Body of pancreas (tissue), 4 donors: Measurements from ENCODE around the gene LIPE. TPM values are rescaled to one million over a fixed set of nuclear protein-coding genes. Genes with fewer than 3 reads are reported as not detected.

ENCODE experiments used
- ATAC-seq: fragments of 150-250 bp; one replicate; pipeline ENCODE4 v1.9.1; 2016
- DNase-seq, 4 donors: peaks; one replicate each; pipeline ENCODE4 v3.0.0-alpha.2; 2019
- H3K27ac ChIP-seq, 4 donors: fragments of 200-600 bp; sonication (generic); 1 replicate in 3 of 4; 2 replicates in 1 of 4; pipeline versions ENCODE4 v1.5.1 to v1.6.1; 2016 to 2019; ENCODE audit warnings: mild to moderate bottlenecking in 1 of 4, mixed read lengths in 1 of 4, moderate library complexity in 1 of 4
- H3K27me3 ChIP-seq, 2 donors: fragments of 200-600 bp; sonication (generic); one replicate each; pipeline ENCODE4 v1.6.0; 2016; ENCODE audit warnings: mild to moderate bottlenecking in 1 of 2
- H3K36me3 ChIP-seq, 2 donors: fragments of 200-600 bp; sonication (generic); replicated peaks in 1 of 2; 2 replicates each; pipeline ENCODE4 v1.5.1; 2016; ENCODE audit warnings: low read depth in 2 of 2; ENCODE audit not compliant: insufficient read depth in 1 of 2
- H3K4me1 ChIP-seq: fragments of 200-600 bp; sonication (generic); one replicate; pipeline ENCODE4 v1.6.0; 2016
- H3K4me3 ChIP-seq, 2 donors: fragments of 200-600 bp; sonication (generic); 1 replicate in 1 of 2; 2 replicates in 1 of 2; pipeline ENCODE4 v1.5.1; 2016 to 2019
- H3K9me3 ChIP-seq, 3 donors: fragments of 200-600 bp; sonication (generic); 1 replicate in 2 of 3; 2 replicates in 1 of 3; pipeline ENCODE4 v1.5.1; 2016
- POLR2A ChIP-seq, 3 donors: fragments of 450-650 bp; IDR thresholded peaks; one replicate each; pipeline ENCODE4 v1.6.1; 2016; ENCODE audit warnings: antibody characterized with exemption in 3 of 3, mild to moderate bottlenecking in 2 of 3
- WGBS, 2 donors: methylation state at CpG; one replicate each; pipeline ENCODE4 v1.1.5; 2017; 5-methylcytosine and 5-hydroxymethylcytosine counted together
- intact Hi-C: fragments of 100-400 bp; cut with DNase I; formaldehyde crosslinking; loops from one replicate; pipeline ENCODE4 v1.15.1; 2023
- total RNA-seq, 2 donors: library from RNA; depleted of rRNA; stranded (reverse); fragments of >200 nt; gene quantifications; one replicate each; pipeline ENCODE4 v1.1.0, GENCODE V29; 2016
- TF ChIP-seq, protein P1 (sequence below), 7 experiments: fragments of 450-650 bp in 4 of 7; fragments of 200-600 bp in 3 of 7; sonication (generic) in 3 of 7; IDR thresholded peaks; one replicate each; pipeline ENCODE4 v1.5.1; 2016 to 2019; ENCODE audit warnings: antibody characterized with exemption in 7 of 7

Gene LIPE
- total RNA-seq, 2 donors from 2014 or later = 8.3 to 357 TPM

- no peak for ATAC-seq
- no peaks in the 10 kb centered on the region for H3K36me3 ChIP-seq
- H3K9me3 ChIP-seq = no peaks in the 10 kb centered on the region
- H3K27ac ChIP-seq = no peak overlapping the region
- no peak for TF ChIP-seq POLR2A (IDR thresholded peaks at IDR 0.05)
- TF ChIP-seq, protein P1, sequence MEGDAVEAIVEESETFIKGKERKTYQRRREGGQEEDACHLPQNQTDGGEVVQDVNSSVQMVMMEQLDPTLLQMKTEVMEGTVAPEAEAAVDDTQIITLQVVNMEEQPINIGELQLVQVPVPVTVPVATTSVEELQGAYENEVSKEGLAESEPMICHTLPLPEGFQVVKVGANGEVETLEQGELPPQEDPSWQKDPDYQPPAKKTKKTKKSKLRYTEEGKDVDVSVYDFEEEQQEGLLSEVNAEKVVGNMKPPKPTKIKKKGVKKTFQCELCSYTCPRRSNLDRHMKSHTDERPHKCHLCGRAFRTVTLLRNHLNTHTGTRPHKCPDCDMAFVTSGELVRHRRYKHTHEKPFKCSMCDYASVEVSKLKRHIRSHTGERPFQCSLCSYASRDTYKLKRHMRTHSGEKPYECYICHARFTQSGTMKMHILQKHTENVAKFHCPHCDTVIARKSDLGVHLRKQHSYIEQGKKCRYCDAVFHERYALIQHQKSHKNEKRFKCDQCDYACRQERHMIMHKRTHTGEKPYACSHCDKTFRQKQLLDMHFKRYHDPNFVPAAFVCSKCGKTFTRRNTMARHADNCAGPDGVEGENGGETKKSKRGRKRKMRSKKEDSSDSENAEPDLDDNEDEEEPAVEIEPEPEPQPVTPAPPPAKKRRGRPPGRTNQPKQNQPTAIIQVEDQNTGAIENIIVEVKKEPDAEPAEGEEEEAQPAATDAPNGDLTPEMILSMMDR (IDR thresholded peaks at IDR 0.05) = no peak
- no peaks in the 10 kb centered on the region for H3K27me3 ChIP-seq
- intact Hi-C loops = no loop called here
- 56 to 58% methylated on average over 1 of the region's 1 CpG for WGBS, 2 donors
- H3K4me1 ChIP-seq = peaks cover 32% of the 10 kb centered on the region
- no peak for DNase-seq
- no peak overlapping the region for H3K4me3 ChIP-seq
Observed at GRCh38 chr19:42400404-42400803, 26.8 kb downstream of the LIPE start.

GRCh38 chr19:42397263-42398166, 29.7 kb downstream of the LIPE start:
- ATAC-seq (no peak), DNase-seq (peak in 1 of 4 donors; percentile 23)
- H3K36me3 ChIP-seq = no peaks in the 10 kb centered on the region
- intact Hi-C loops = no loop called here
- H3K4me1 ChIP-seq = peaks cover 31% of the 10 kb centered on the region
- H3K27ac ChIP-seq = peak overlapping the region; percentile 60 to 82 (median 73)
- TF ChIP-seq, protein P1 (IDR thresholded peaks at IDR 0.05) = no peak
- no peaks in the 10 kb centered on the region for H3K27me3 ChIP-seq
- no peaks in the 10 kb centered on the region for H3K9me3 ChIP-seq
- H3K4me3 ChIP-seq = peak overlapping the region; percentile 28 to 70
- whole genome bisulfite sequencing, 2 donors = 24% methylated on average over 25 of the region's 25 CpGs

DNA sequence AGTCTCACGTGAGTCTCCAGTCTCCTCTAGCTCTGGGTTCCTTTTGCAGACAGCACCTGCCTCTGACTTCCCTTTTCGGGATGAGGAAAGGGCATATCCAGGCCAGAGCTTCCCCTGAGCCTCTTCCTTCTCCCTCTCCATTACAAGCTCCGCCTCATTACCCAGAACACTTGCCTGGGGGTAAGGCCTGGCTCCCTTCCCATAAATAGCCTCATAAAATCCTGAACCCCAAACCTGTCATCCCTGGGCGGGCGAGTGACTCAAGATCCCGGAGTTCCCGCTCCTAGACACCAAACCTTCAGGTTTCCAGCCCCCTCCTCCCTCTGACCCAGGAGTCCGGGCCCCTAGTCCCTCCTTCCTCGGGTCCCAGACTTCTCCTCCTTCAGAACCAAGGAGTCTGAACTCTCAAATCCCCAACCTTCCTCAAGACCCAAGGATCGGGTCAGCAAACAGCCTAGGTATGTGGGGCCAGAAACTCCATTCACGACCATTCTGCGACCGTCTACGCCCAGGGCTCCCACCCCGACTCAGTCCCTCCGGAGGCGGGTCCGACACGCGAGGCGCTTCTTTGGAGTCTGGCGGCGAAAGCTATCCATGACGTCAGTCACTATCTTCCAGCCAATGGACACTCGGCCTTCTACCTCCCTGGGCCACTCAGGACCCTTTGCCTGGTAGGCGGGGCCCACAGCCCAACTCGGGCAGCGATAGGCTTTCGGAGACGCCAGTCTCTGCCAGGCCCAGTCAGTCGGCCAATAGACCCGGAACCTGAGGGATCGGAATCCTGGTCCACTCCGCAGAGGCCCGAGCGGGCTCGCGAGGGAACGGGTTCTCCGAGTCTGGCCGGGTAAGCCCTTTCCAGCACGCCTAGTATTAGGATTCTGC, 30.6 kb downstream of the LIPE start:
- WGBS, 2 donors = 7 to 28% methylated on average over 13 to 42 of the region's 42 CpGs
- H3K27ac ChIP-seq = peak overlapping the region; percentile 60 to 82 (median 73)
- ATAC-seq = peak; percentile 98
- TF ChIP-seq, protein P1 (IDR thresholded peaks at IDR 0.05) = no peak
- TF ChIP-seq POLR2A (IDR thresholded peaks at IDR 0.05) = peak; percentile 45 to 87 (median 84)
- H3K4me3 ChIP-seq = peak overlapping the region; percentile 28 to 70
- no peaks in the 10 kb centered on the region for H3K36me3 ChIP-seq
- no peaks in the 10 kb centered on the region for H3K9me3 ChIP-seq
- H3K4me1 ChIP-seq = peaks cover 23% of the 10 kb centered on the region
- DNase-seq = peak; percentile 98 to 99 (median 99)
- intact Hi-C loops = no loop called here
- H3K27me3 ChIP-seq = no peaks in the 10 kb centered on the region

DNA sequence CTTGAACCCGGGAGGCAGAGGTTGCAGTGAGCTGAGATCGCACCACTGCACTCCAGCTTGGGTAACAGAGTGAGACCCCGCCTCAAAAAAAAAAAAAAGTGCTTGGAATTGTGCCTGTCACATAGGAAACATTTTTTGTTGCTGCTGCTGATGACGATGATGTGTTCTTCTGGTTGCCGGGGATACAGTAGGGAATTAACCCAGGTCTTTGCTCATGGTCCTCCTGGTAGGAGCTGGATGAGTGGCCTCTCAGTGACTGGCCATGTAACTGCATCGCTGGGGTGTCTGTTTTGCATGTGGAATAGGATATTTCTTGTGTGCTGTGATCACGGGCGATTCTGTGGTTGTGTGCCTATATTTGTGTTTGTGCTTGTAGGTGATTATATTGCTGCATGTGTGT, 32.4 kb downstream of the LIPE start:
- Histone ChIP-seq H3K9me3 (no peaks in the 10 kb centered on the region), H3K4me3 (no peak overlapping the region), H3K36me3 (no peaks in the 10 kb centered on the region), H3K27me3 (no peaks in the 10 kb centered on the region), H3K4me1 (peaks cover 17% of the 10 kb centered on the region), H3K27ac (no peak overlapping the region)
- no peak for TF ChIP-seq POLR2A (IDR thresholded peaks at IDR 0.05)
- TF ChIP-seq, protein P1 (IDR thresholded peaks at IDR 0.05) = no peak
- intact Hi-C loops = no loop called here
- ATAC-seq (no peak), DNase-seq (no peak)
- 72 to 84% methylated on average over 7 to 8 of the region's 8 CpGs for WGBS, 2 donors
